Stimulated activated CD8-positive, alpha-beta memory T cell treated with anti-CD3 and anti-CD28 coated beads, Interleukin-4, amount 100 ng/mL, for 1 hour (primary cell): ENCODE measurements around the gene TRIAP1.
"Not testable (repeated sequence)": the region's sequence is repeated elsewhere in the genome, so short reads cannot be mapped to it uniquely, and the experiment has no call there.

Experiments used
- DNase-seq, 2 donors: peaks; one replicate each; pipeline ENCODE4 v3.0.0-alpha.2; 2020; ENCODE audit warnings: low read depth in 2 of 2, low spot score in 1 of 2

Gene TRIAP1

GRCh38 chr12:120468821-120469449 is 22.8 kb upstream of the TRIAP1 start:
- DNase-seq: peak in 1 of 2 donors; percentile 25

- DNase-seq: no peak
These were observed 22.2 kb upstream of the TRIAP1 start for GRCh38 chr12:120468325-120468820.

GRCh38 chr12:120467439-120467838 is 21.3 kb upstream of the TRIAP1 start:
- DNase-seq: no peak

GRCh38 chr12:120466560-120467315 is 20.6 kb upstream of the TRIAP1 start:
- DNase-seq: no peak

GRCh38 chr12:120465756-120466155 is 19.6 kb upstream of the TRIAP1 start:
- DNase-seq: no peak

- no peak for DNase-seq
These were observed 17.5 kb upstream of the TRIAP1 start for GRCh38 chr12:120463712-120464111.

- no peak for DNase-seq
These were observed 16.0 kb upstream of the TRIAP1 start for GRCh38 chr12:120462099-120462640.

- DNase-seq: no peak
These were observed 14.0 kb upstream of the TRIAP1 start for GRCh38 chr12:120460157-120460556.

- no peak for DNase-seq
These were observed 10.9 kb upstream of the TRIAP1 start for GRCh38 chr12:120457133-120457532.

GRCh38 chr12:120455302-120455701 is 9.1 kb upstream of the TRIAP1 start:
- no peak for DNase-seq

GRCh38 chr12:120453977-120454376 is 7.8 kb upstream of the TRIAP1 start:
- no peak for DNase-seq

GRCh38 chr12:120453060-120453750 is 7.0 kb upstream of the TRIAP1 start:
- no peak for DNase-seq

GRCh38 chr12:120452524-120452923 is 6.3 kb upstream of the TRIAP1 start:
- DNase-seq: not testable (repeated sequence)

- DNase-seq: no peak
These were observed 1.8 kb upstream of the TRIAP1 start for GRCh38 chr12:120447992-120448391.

- DNase-seq: not testable (repeated sequence)
These were observed 627 bp upstream of the TRIAP1 start for GRCh38 chr12:120446844-120447178.

- DNase-seq: no peak
These were observed 1.5 kb downstream of the TRIAP1 start for GRCh38 chr12:120444676-120445075.

- peak; percentile 31 to 49 for DNase-seq
These were observed 6.4 kb downstream of the TRIAP1 start for GRCh38 chr12:120439646-120440247.

- DNase-seq: no peak
These were observed 7.5 kb downstream of the TRIAP1 start for GRCh38 chr12:120438495-120439198.

GRCh38 chr12:120437735-120438494 is 8.3 kb downstream of the TRIAP1 start, which contains the start of gene COX6A1:
COX6A1 (plus strand) TSS chr12:120438113; CDS start chr12:120438127, 14 bp downstream.
- peak; percentile 90 to 94 for DNase-seq
